Ovary (tissue), 9 donors: ENCODE data around the gene MAMLD1. TPM values are rescaled to one million over a fixed set of nuclear protein-coding genes. Genes with fewer than 3 reads are reported as not detected.

Source experiments
- DNase-seq, 5 donors: peaks; one replicate each; pipeline ENCODE4 v3.0.0-alpha.2; 2019 to 2020
- H3K27ac ChIP-seq, 2 donors: fragments of 200-600 bp; one replicate each; pipeline versions ENCODE4 v1.5.1 to v1.8.0; 2019 to 2022
- H3K27me3 ChIP-seq: fragments of 200-600 bp; one replicate; pipeline ENCODE4 v1.8.0; 2022
- H3K36me3 ChIP-seq: fragments of 200-600 bp; sonication (generic); one replicate; pipeline ENCODE4 v1.5.1; 2019
- H3K4me1 ChIP-seq: one replicate; pipeline ENCODE4 v1.8.1; 2013; ENCODE audit warnings: mild to moderate bottlenecking, moderate library complexity; ENCODE audit not compliant: insufficient read depth
- H3K4me3 ChIP-seq: fragments of 200-600 bp; sonication (generic); one replicate; pipeline ENCODE4 v1.5.1; 2017
- H3K9me3 ChIP-seq, 2 donors: fragments of 200-600 bp in 1 of 2; sonication (generic) in 1 of 2; one replicate each; pipeline versions ENCODE4 v1.5.1 to v1.8.1; 2013 to 2019; ENCODE audit warnings: mild to moderate bottlenecking in 1 of 2, moderate library complexity in 1 of 2
- EP300 ChIP-seq: sonication (generic); formaldehyde crosslinking; IDR thresholded peaks from one replicate; pipeline ENCODE4 v1.6.1; 2017; ENCODE audit warnings: antibody characterized with exemption
- POLR2A ChIP-seq: fragments of 450-650 bp; IDR thresholded peaks from one replicate; pipeline ENCODE4 v1.6.1; 2017; ENCODE audit warnings: antibody characterized with exemption, mild to moderate bottlenecking, moderate library complexity
- WGBS, 3 donors: extraction: QIAGEN DNeasy Blood & Tissue Kit in 1 of 3; methylation state at CpG; one replicate each; pipeline versions ENCODE4 v1.1.5 to v1.1.7; 2013 to 2017; 5-methylcytosine and 5-hydroxymethylcytosine counted together
- intact Hi-C, 4 donors: fragments of 100-400 bp; cut with DNase I; formaldehyde crosslinking; loops; one replicate each; pipeline versions ENCODE4 v1.11.0 to v1.15.1; 2022 to 2023
- polyA plus RNA-seq, 2 donors: library from polyadenylated mRNA; stranded (reverse); fragments of 200-250 nt in 1 of 2; fragments of 350-450 nt in 1 of 2; fragmentation: Illumina TruSeq in 1 of 2; extraction: RNeasy Lipid Tissue Mini Kit (QIAGEN cat#74804) in 1 of 2; gene quantifications; one replicate each; pipeline ENCODE4 v1.2.3, GENCODE V29; 2013 to 2014
- total RNA-seq, 7 donors: library from RNA; depleted of rRNA in 2 of 7; stranded (reverse); fragments of >200 nt in 2 of 7; fragmentation: NEBNext Ultra II Directional in 3 of 7; extraction: Animal tissue kit (Norgen Biotek cat#: 25700) in 3 of 7; gene quantifications; one replicate each; pipeline versions ENCODE4 v1.1.0 to v1.2.4, GENCODE V29; 2016 to 2023
- TF ChIP-seq, protein P1 (sequence below), 3 donors: fragments of 450-650 bp in 2 of 3; fragments of 200-600 bp in 1 of 3; IDR thresholded peaks; one replicate each; pipeline versions ENCODE4 v1.5.1 to v1.8.0; 2016 to 2022; ENCODE audit warnings: antibody characterized with exemption in 3 of 3, mild to moderate bottlenecking in 1 of 3
- donor health status: DM: no; HTN: no; CAD: no; lungs with moderate emphysema.
- donor health status: DM: no; HTN: no; CAD: no.
- donor health status: Bipolar disorder and iron deficiency.
- donor health status: DM: yes; HTN: yes; CAD: no.
- donor health status: DM: no; HTN: no; CAD: no.
- donor health status: DM: yes; HTN: yes; CAD: no.

Gene MAMLD1
- total and polyA plus RNA-seq, 9 donors = 7.1 to 37.9 (median 20.7) TPM

DNA sequence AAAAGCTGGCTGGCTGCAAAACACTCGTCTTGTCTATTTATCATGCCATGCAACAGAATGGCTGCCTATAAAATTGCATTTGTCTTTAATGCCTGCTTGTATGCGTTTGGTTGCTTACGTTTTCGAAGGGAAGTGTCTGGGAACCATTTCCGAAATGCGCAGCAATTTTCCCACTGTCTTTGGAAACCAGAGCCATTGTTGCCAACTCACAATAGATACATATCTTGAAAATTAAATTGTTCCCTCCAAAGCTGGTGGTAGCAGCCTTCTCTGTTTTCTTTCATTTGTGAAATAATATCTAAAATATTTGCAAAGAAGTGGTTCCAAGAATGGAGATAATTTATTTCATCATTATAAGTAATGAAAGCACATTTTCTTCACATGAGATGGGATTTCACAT, 53.4 kb downstream of the MAMLD1 start:
- Histone ChIP-seq H3K9me3 (no peaks in the 10 kb centered on the region), H3K4me1 (peaks cover 2% of the 10 kb centered on the region), H3K36me3 (no peaks in the 10 kb centered on the region), H3K27ac (no peak overlapping the region), H3K27me3 (no peaks in the 10 kb centered on the region), H3K4me3 (no peak overlapping the region)
- DNase-seq = no peak
- 74 to 78% (median 77%) methylated on average over 6 of the region's 6 CpGs for WGBS, 3 donors
- intact Hi-C loops = no loop called here
- TF ChIP-seq POLR2A = no peak
- TF ChIP-seq EP300 = no peak
- TF ChIP-seq, protein P1, sequence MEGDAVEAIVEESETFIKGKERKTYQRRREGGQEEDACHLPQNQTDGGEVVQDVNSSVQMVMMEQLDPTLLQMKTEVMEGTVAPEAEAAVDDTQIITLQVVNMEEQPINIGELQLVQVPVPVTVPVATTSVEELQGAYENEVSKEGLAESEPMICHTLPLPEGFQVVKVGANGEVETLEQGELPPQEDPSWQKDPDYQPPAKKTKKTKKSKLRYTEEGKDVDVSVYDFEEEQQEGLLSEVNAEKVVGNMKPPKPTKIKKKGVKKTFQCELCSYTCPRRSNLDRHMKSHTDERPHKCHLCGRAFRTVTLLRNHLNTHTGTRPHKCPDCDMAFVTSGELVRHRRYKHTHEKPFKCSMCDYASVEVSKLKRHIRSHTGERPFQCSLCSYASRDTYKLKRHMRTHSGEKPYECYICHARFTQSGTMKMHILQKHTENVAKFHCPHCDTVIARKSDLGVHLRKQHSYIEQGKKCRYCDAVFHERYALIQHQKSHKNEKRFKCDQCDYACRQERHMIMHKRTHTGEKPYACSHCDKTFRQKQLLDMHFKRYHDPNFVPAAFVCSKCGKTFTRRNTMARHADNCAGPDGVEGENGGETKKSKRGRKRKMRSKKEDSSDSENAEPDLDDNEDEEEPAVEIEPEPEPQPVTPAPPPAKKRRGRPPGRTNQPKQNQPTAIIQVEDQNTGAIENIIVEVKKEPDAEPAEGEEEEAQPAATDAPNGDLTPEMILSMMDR (IDR thresholded peaks at IDR 0.05) = no peak

DNA sequence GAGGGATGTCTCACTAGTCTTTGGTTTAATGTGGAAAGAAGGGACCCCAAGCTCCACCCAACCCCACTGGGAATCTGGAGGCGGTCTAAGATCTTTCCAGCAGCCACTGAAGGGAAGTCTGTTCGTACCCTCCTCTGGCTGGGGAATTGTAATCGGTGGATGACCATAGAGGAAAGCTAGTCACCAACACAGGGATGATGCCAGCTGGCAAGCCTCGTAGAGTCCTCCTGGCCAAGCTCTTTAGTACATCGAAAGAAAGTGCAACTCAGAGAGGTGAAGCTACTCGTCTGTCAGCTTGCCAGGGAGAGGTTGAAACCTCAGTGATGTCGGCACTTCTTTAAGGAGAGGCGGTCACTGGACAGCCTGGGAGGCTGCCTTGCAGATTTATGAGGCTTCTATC, 58.7 kb downstream of the MAMLD1 start:
- no peaks in the 10 kb centered on the region for H3K36me3 ChIP-seq
- H3K27me3 ChIP-seq = no peaks in the 10 kb centered on the region
- TF ChIP-seq POLR2A (no peak), EP300 (no peak)
- TF ChIP-seq, protein P1 (IDR thresholded peaks at IDR 0.05) = no peak
- H3K4me1 ChIP-seq = no peaks in the 10 kb centered on the region
- H3K9me3 ChIP-seq = no peaks in the 10 kb centered on the region
- H3K27ac ChIP-seq = no peak overlapping the region
- H3K4me3 ChIP-seq = no peak overlapping the region
- WGBS, 3 donors = 54 to 69% (median 59%) methylated on average over 8 of the region's 8 CpGs
- intact Hi-C loops = no loop called here
- peak in 4 of 5 donors; percentile 31 to 54 (median 49) for DNase-seq

DNA sequence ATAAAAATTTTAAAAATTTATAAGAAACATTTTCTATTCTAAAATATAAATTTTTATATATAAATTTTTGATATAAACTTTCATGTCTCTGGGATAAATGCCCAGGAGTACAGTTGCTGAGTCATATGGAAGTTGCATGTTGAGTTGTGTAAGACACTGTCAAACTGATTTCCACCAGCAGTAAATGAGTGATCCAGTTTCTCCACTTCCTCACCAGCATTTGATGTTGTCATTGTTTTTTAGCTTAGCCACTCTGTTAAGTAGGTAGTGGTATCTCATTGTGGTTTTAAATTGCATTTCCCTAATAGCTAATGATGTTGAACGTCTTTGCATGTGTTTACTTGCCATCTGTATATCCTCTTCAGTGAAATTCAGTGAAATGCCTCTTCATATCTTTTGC, 66.5 kb downstream of the MAMLD1 start:
- no peak for DNase-seq
- Histone ChIP-seq H3K4me1 (no peaks in the 10 kb centered on the region), H3K4me3 (no peak overlapping the region), H3K27ac (no peak overlapping the region), H3K27me3 (no peaks in the 10 kb centered on the region), H3K9me3 (no peaks in the 10 kb centered on the region), H3K36me3 (no peaks in the 10 kb centered on the region)
- intact Hi-C loops = no loop called here
- TF ChIP-seq EP300 = no peak
- TF ChIP-seq, protein P1 (IDR thresholded peaks at IDR 0.05) = no peak
- no peak for TF ChIP-seq POLR2A
- WGBS, 3 donors = 47 to 61% (median 60%) methylated on average over 1 of the region's 1 CpG

DNA sequence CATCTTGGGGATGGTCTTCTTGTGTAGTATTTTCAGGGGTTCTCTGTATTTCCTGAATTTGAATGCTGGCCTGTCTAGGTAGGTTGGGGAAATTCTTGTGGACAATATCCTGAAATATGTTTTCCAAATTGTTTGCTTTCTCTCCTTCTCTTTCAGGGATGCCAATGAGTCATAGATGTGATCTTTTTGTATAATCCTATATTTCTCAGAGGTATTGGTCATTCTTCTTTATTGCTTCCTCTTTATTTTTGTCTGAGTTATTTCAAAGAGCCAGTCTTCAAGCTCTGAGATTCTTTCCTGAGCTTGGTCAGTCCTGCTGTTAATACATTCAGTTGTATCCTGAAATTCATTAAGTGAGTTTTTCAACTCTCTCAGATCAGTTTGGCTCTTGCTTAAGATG, 73.1 kb downstream of the MAMLD1 start:
- TF ChIP-seq EP300 = no peak
- no peak for TF ChIP-seq POLR2A
- TF ChIP-seq, protein P1 (IDR thresholded peaks at IDR 0.05) = no peak
- Histone ChIP-seq H3K9me3 (no peaks in the 10 kb centered on the region), H3K27ac (no peak overlapping the region), H3K36me3 (no peaks in the 10 kb centered on the region), H3K27me3 (no peaks in the 10 kb centered on the region), H3K4me3 (no peak overlapping the region), H3K4me1 (no peaks in the 10 kb centered on the region)
- DNase-seq = no peak
- intact Hi-C loops = no loop called here

DNA sequence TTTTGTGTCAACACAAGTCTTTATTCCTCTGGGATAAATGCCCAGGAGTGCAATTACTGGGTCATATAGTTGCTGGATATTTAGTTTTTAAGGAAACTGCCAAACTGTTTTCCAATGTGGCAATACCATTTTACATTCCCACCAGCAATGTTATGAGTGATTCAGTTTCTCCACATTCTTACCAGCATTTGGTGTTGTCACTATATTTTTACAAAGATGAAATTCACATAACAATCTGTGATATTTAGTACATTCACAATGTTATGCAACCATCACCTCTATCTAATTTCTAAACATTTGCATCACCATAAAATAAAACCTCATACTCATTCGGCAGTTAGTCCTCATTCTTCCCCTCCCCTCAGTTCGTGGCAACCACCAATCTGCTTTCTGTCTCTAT, 75.0 kb downstream of the MAMLD1 start:
- DNase-seq = no peak
- Histone ChIP-seq H3K27ac (no peak overlapping the region), H3K4me1 (no peaks in the 10 kb centered on the region), H3K4me3 (no peak overlapping the region), H3K36me3 (no peaks in the 10 kb centered on the region), H3K27me3 (no peaks in the 10 kb centered on the region), H3K9me3 (no peaks in the 10 kb centered on the region)
- intact Hi-C loops = no loop called here
- 66 to 72% (median 71%) methylated on average over 2 of the region's 2 CpGs for WGBS, 3 donors
- TF ChIP-seq, protein P1 (IDR thresholded peaks at IDR 0.05) = no peak
- no peak for TF ChIP-seq EP300
- TF ChIP-seq POLR2A = no peak
